ENCODE measurements around the gene STX4. TPM values are rescaled to one million over a fixed set of nuclear protein-coding genes. Genes with fewer than 3 reads are reported as not detected.

STX4 gene
- polyA plus RNA-seq (ENCODE audit: low read depth in 6 of 6) = 10 to 100 TPM; 17.4 to 37.1 (median 28.6) TPM

- no peaks in the 10 kb centered on the region for H3K9me3 Mint-ChIP-seq
- DNase-seq (peak; percentile 98), ATAC-seq (ENCODE audit: low read depth in 2 of 2) (peak; percentile 77)
- H3K27me3 Mint-ChIP-seq = no peaks in the 10 kb centered on the region
- peak within 1 kb of the TSS; percentile 95 to 100 (median 98) for H3K4me3 Mint-ChIP-seq
- H3K4me1 Mint-ChIP-seq = peaks cover 28 to 33% (median 29%) of the 10 kb centered on the region in 3 donors
- H3K27ac Mint-ChIP-seq = peak within 1 kb of the TSS; percentile 98 to 100 (median 99)
- peaks cover 0 to 8% of the 10 kb centered on the region in 2 donors for H3K36me3 Mint-ChIP-seq
Observed at GRCh38 chr16:31032736-31033708, at the start of gene STX4. Gene STX4 (plus strand): TSS chr16:31033558. CDS start chr16:31033806, 248 bp downstream.

DNA sequence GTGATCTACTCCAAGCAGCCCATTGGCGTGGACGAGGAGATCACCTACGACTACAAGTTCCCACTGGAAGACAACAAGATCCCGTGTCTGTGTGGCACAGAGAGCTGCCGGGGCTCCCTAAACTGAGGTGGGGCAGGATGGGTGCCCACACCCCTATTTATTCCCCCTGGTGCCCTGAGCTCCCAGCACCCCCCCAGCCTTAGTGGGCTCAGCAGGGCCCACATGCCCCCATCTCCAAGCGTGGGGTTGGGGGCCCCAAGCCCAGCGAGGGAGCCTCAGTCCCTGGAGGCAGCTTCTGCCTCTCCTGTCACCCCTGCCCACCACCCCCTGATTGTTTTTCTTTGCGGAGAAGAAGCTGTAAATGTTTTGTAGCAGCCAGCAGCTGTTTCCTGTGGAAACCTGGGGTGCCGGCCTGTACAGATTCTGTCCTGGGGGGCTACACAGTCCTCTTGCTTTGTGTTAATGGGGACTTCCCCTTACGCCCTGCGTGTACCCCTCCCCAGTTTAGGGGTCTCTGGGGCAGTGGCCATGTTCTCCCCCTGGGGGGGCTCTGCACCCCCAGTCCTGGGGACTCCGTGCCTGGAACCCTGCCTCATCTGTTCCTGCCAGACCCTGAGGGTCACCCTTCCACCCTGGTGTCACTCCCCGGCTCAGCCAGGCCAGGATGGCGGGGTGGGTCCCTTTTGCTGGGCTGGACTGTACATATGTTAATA, 49.3 kb upstream of the STX4 start:
- peaks cover 0 to 7% of the 10 kb centered on the region in 2 donors for H3K36me3 Mint-ChIP-seq
- no peak for DNase-seq
- ATAC-seq (ENCODE audit: low read depth in 2 of 2) = no peak
- no peaks in the 10 kb centered on the region for H3K9me3 Mint-ChIP-seq
- H3K4me1 Mint-ChIP-seq = peaks cover 2 to 11% (median 5%) of the 10 kb centered on the region in 3 donors
- peak overlapping the region in 3 of 6 donors; percentile 18 to 86 (median 73) for H3K27ac Mint-ChIP-seq
- H3K4me3 Mint-ChIP-seq = no peak overlapping the region
- H3K27me3 Mint-ChIP-seq = no peaks in the 10 kb centered on the region

- H3K27ac Mint-ChIP-seq = peak within 1 kb of the TSS in 2 of 6 donors; percentile 71 to 86
- no peaks in the 10 kb centered on the region for H3K27me3 Mint-ChIP-seq
- H3K36me3 Mint-ChIP-seq = peaks cover 0 to 7% of the 10 kb centered on the region in 2 donors
- no peak within 1 kb of the TSS for H3K4me3 Mint-ChIP-seq
- no peaks in the 10 kb centered on the region for H3K9me3 Mint-ChIP-seq
- peaks cover 2 to 11% (median 5%) of the 10 kb centered on the region in 3 donors for H3K4me1 Mint-ChIP-seq
- ATAC-seq (ENCODE audit: low read depth in 2 of 2) = peak; percentile 77 to 83
- peak; percentile 67 for DNase-seq
Observed at GRCh38 chr16:30984669-30985400, 48.5 kb upstream of the STX4 start, which contains the start of gene HSD3B7. Gene HSD3B7 (plus strand): TSS chr16:30985207. CDS start chr16:30985659, 452 bp downstream.

DNA sequence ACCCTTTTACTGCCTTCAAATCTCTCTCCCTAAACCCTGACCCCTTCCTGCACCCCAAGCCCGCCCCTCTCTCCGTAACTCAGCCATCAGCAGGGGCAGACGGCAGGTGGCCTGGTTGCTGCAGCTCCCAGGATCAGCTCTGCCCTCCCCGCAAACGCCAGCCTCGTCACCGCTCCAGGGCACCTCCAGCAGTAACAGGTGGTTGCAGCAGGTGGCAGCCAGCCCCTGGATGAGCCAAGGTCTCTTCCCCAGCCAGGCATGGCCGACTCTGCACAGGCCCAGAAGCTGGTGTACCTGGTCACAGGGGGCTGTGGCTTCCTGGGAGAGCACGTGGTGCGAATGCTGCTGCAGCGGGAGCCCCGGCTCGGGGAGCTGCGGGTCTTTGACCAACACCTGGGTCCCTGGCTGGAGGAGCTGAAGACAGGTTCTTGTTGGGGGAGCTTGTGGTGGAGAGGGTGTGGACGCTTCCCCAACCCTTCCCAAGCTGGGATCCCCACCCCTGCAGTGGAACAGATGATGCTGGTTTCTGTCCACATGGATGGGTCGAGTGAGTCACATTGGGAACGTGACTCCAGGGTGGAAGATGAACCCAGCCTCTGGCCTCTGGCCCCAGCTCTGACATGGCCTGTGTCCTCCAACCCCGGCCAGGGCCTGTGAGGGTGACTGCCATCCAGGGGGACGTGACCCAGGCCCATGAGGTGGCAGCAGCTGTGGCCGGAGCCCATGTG, 47.8 kb upstream of the STX4 start:
- Mint-ChIP-seq H3K27ac (no peak overlapping the region), H3K9me3 (no peaks in the 10 kb centered on the region), H3K36me3 (peaks cover 0 to 7% of the 10 kb centered on the region in 2 donors), H3K4me1 (peaks cover 0 to 7% (median 2%) of the 10 kb centered on the region in 3 donors), H3K27me3 (no peaks in the 10 kb centered on the region), H3K4me3 (no peak overlapping the region)
- ATAC-seq (ENCODE audit: low read depth in 2 of 2) = peak; percentile 13 to 17
- DNase-seq = no peak

GRCh38 chr16:30986129-30986991, 47.0 kb upstream of the STX4 start:
- Mint-ChIP-seq H3K4me3 (peak overlapping the region in 1 of 8 donors; percentile 53), H3K9me3 (no peaks in the 10 kb centered on the region), H3K27ac (peak overlapping the region in 2 of 6 donors; percentile 56 to 71), H3K4me1 (peaks cover 0 to 7% (median 2%) of the 10 kb centered on the region in 3 donors), H3K36me3 (peaks cover 0 to 7% of the 10 kb centered on the region in 2 donors), H3K27me3 (peaks cover 0 to 6% (median 0%) of the 10 kb centered on the region in 3 donors)
- no peak for ATAC-seq (ENCODE audit: low read depth in 2 of 2)
- no peak for DNase-seq

- peaks cover 0 to 4% (median 2%) of the 10 kb centered on the region in 3 donors for H3K4me1 Mint-ChIP-seq
- peaks cover 0 to 4% of the 10 kb centered on the region in 2 donors for H3K36me3 Mint-ChIP-seq
- H3K27ac Mint-ChIP-seq = no peak overlapping the region
- peaks cover 0 to 6% (median 0%) of the 10 kb centered on the region in 3 donors for H3K27me3 Mint-ChIP-seq
- no peaks in the 10 kb centered on the region for H3K9me3 Mint-ChIP-seq
- DNase-seq = no peak
- ATAC-seq (ENCODE audit: low read depth in 2 of 2) = no peak
- H3K4me3 Mint-ChIP-seq = no peak overlapping the region
Observed at GRCh38 chr16:30987581-30988190, 45.7 kb upstream of the STX4 start.

DNA sequence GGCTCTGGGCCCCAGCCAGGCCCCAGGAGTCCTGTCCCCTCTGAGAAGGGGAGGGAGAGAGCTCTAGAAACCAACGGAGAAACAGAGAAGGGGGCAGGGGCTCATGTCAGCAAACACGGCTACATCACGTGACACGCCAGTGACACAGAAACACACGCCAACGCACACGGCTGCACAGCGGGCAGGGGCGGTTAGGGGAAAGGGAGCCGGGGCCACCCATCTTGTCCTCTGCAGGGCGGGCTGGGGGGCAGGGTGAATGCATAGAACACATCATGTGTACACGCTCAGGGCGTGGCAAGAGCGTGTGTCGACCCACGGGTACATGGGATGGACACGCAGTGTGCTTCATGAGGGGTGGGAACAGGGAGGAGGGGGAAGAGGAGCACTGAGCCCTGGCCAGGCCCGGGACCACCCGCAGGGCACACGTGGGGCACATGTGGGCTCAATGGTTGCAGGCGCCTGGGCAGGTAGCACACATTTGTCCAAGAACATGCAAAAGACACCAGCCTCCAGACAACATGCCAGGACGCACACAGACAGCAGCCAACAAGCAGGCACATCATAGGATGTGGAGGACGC, 43.8 kb upstream of the STX4 start:
- Mint-ChIP-seq H3K4me3 (no peak overlapping the region), H3K4me1 (peaks cover 0 to under 1% (median 0%) of the 10 kb centered on the region in 3 donors), H3K27ac (no peak overlapping the region), H3K9me3 (no peaks in the 10 kb centered on the region), H3K36me3 (no peaks in the 10 kb centered on the region), H3K27me3 (peaks cover 0 to 6% (median 0%) of the 10 kb centered on the region in 3 donors)
- DNase-seq (no peak), ATAC-seq (ENCODE audit: low read depth in 2 of 2) (no peak)

DNA sequence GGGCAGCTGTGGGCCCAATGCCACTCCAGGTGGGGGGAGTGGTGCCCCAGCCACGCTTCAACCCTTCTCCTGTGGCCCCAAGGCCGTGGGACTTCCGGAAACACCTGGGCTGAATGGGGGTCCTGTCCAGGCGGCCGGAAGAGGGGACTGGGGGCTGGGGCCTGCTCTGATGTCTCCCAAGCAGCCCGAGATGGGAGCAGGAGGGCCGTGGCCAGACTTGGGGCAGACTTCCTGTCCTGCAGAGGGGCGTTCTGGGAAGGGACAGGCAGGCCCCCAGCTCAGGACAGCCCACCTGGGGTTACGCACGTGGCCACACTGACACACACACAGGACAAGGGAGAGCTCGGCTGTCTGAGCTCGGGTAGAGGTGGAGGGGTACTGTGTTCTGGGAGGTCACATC, 43.3 kb upstream of the STX4 start:
- H3K4me1 Mint-ChIP-seq = no peaks in the 10 kb centered on the region
- H3K27ac Mint-ChIP-seq = no peak overlapping the region
- ATAC-seq (ENCODE audit: low read depth in 2 of 2) = no peak
- H3K36me3 Mint-ChIP-seq = no peaks in the 10 kb centered on the region
- peaks cover 0 to 6% (median 0%) of the 10 kb centered on the region in 3 donors for H3K27me3 Mint-ChIP-seq
- peak overlapping the region in 1 of 8 donors; percentile 80 for H3K4me3 Mint-ChIP-seq
- H3K9me3 Mint-ChIP-seq = no peaks in the 10 kb centered on the region
- no peak for DNase-seq

- ATAC-seq (ENCODE audit: low read depth in 2 of 2) = no peak
- H3K36me3 Mint-ChIP-seq = no peaks in the 10 kb centered on the region
- H3K9me3 Mint-ChIP-seq = no peaks in the 10 kb centered on the region
- H3K4me1 Mint-ChIP-seq = no peaks in the 10 kb centered on the region
- no peak for DNase-seq
- peaks cover 0 to 6% (median 0%) of the 10 kb centered on the region in 3 donors for H3K27me3 Mint-ChIP-seq
- no peak overlapping the region for H3K4me3 Mint-ChIP-seq
- no peak overlapping the region for H3K27ac Mint-ChIP-seq
Observed at GRCh38 chr16:30991052-30991451, 42.3 kb upstream of the STX4 start.

DNA sequence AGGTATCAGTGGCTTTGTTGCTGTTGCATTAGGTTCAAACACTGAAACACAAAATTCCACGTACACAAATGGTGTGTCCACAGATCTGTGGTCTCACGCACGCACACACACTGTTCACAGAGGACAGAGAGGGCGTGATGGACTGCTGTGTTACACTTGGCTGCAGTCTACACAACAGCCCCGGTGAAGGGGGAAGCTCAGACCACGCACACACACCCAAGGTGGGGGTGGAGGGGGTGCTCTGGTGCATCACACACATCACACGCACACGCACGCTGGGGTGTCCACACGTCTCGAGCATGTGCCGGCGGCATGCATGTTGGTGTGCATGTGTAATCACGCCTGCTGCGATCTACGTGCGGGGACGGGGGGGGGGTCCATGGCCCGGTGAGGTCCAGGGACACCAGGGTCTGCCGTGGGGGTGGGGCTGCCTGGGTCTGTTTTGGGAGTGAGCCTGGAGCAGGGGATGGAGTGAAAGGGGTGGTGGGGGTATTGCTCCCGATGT, 41.0 kb upstream of the STX4 start:
- no peak overlapping the region for H3K4me3 Mint-ChIP-seq
- H3K4me1 Mint-ChIP-seq = peaks cover 0 to 3% (median 0%) of the 10 kb centered on the region in 3 donors
- no peaks in the 10 kb centered on the region for H3K9me3 Mint-ChIP-seq
- DNase-seq (no peak), ATAC-seq (ENCODE audit: low read depth in 2 of 2) (no peak)
- H3K27ac Mint-ChIP-seq = no peak overlapping the region
- H3K36me3 Mint-ChIP-seq = no peaks in the 10 kb centered on the region
- peaks cover 0 to 6% (median 0%) of the 10 kb centered on the region in 3 donors for H3K27me3 Mint-ChIP-seq
